ENCODE data around the gene DAGLA. TPM values are rescaled to one million over a fixed set of nuclear protein-coding genes. Genes with fewer than 3 reads are reported as not detected.

The DAGLA gene
- total and polyA plus RNA-seq, 2 of the 13 experiments (the other 11 are each of a cell fraction or from before 2014, with no cell fraction given): 2.6 to 3.9 TPM

DNA sequence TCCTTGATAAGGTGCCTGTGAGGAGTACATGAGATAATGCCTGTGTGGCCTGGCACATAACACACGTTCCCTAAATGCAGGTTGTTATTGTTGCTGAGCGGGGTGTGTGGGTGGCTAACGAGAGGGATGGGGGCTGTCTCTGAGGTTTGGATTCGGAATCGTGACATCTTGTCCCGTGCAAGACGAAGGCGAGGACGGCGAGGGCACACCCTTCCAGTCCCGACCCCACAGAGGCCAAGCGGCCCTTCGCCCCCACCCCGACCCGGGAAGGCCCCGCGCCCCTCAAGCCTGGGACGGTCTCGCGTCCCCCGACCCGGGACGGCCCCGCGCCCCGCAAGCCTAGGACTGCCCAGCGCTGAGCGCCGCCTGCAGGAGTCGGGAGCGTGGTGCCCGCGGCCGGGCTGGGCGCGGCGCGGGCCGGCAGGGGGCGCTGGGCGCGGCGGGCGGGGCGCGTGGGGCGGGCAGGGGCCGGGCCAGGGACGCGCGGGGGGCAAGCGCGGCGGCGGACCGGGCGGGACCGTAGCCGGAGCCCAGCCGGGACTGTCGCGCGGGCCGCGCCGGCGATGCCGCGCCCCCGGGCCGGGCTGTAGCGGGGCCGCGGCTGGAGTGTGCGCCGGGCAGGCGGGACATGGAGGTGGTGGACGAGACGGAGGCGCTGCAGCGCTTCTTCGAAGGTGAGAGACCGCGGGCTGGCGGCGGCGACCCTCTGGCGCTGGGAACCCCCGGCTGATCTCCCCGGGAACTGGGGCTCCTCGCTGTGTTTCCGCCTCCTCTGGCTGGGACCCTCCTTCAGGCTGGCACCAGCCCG is 72.1 kb downstream of the DAGLA start, which contains the start of gene MYRF (continued):
- TF ChIP-seq ZNF296 (CRISPR knock-in tag; conservative IDR thresholded peaks at IDR 0.05) (no peak), SIX1 (CRISPR knock-in tag; IDR thresholded peaks at IDR 0.05; ENCODE audit: borderline replicate concordance) (no peak), JUN (CRISPR knock-in tag; IDR thresholded peaks at IDR 0.05) (no peak), ZNF563 (CRISPR knock-in tag; IDR thresholded peaks at IDR 0.05) (0 out of 2 replicates have a peak, but pooled peaks have one; percentile 34), WIZ (CRISPR knock-in tag; IDR thresholded peaks at IDR 0.05) (no peak), MED13 (CRISPR knock-in tag; IDR thresholded peaks at IDR 0.05) (no peak), NR1H2 (CRISPR knock-in tag; IDR thresholded peaks at IDR 0.05; ENCODE audit: borderline replicate concordance, low read depth) (no peak), ZNF251 (CRISPR knock-in tag; IDR thresholded peaks at IDR 0.05) (no peak), ZNF83 (CRISPR knock-in tag; IDR thresholded peaks at IDR 0.05; ENCODE audit: borderline replicate concordance) (no peak), ZBTB20 (CRISPR knock-in tag; IDR thresholded peaks at IDR 0.05; ENCODE audit: borderline replicate concordance, low read depth) (no peak), ZNF280B (CRISPR knock-in tag; IDR thresholded peaks at IDR 0.05; ENCODE audit: borderline replicate concordance) (no peak), MEIS2 (CRISPR knock-in tag; IDR thresholded peaks at IDR 0.05) (no peak; the same call in 1 of the 2 replicates), RFX3 (CRISPR knock-in tag; IDR thresholded peaks at IDR 0.05) (no peak)
- TF ChIP-seq, protein P1, sequence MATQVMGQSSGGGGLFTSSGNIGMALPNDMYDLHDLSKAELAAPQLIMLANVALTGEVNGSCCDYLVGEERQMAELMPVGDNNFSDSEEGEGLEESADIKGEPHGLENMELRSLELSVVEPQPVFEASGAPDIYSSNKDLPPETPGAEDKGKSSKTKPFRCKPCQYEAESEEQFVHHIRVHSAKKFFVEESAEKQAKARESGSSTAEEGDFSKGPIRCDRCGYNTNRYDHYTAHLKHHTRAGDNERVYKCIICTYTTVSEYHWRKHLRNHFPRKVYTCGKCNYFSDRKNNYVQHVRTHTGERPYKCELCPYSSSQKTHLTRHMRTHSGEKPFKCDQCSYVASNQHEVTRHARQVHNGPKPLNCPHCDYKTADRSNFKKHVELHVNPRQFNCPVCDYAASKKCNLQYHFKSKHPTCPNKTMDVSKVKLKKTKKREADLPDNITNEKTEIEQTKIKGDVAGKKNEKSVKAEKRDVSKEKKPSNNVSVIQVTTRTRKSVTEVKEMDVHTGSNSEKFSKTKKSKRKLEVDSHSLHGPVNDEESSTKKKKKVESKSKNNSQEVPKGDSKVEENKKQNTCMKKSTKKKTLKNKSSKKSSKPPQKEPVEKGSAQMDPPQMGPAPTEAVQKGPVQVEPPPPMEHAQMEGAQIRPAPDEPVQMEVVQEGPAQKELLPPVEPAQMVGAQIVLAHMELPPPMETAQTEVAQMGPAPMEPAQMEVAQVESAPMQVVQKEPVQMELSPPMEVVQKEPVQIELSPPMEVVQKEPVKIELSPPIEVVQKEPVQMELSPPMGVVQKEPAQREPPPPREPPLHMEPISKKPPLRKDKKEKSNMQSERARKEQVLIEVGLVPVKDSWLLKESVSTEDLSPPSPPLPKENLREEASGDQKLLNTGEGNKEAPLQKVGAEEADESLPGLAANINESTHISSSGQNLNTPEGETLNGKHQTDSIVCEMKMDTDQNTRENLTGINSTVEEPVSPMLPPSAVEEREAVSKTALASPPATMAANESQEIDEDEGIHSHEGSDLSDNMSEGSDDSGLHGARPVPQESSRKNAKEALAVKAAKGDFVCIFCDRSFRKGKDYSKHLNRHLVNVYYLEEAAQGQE (IDR thresholded peaks at IDR 0.05; ENCODE audit: borderline replicate concordance in 1 of 2, low read depth in 1 of 2, low read length in 2 of 2): no peak
- TF ChIP-seq, protein P2, sequence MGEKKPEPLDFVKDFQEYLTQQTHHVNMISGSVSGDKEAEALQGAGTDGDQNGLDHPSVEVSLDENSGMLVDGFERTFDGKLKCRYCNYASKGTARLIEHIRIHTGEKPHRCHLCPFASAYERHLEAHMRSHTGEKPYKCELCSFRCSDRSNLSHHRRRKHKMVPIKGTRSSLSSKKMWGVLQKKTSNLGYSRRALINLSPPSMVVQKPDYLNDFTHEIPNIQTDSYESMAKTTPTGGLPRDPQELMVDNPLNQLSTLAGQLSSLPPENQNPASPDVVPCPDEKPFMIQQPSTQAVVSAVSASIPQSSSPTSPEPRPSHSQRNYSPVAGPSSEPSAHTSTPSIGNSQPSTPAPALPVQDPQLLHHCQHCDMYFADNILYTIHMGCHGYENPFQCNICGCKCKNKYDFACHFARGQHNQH (CRISPR knock-in tag; IDR thresholded peaks at IDR 0.05): no peak
- TF ChIP-seq, protein P3, sequence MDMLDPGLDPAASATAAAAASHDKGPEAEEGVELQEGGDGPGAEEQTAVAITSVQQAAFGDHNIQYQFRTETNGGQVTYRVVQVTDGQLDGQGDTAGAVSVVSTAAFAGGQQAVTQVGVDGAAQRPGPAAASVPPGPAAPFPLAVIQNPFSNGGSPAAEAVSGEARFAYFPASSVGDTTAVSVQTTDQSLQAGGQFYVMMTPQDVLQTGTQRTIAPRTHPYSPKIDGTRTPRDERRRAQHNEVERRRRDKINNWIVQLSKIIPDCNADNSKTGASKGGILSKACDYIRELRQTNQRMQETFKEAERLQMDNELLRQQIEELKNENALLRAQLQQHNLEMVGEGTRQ (IDR thresholded peaks at IDR 0.05; ENCODE audit: low read depth, low read length): no peak
- TF ChIP-seq, protein P3 (CRISPR knock-in tag; IDR thresholded peaks at IDR 0.05; ENCODE audit: borderline replicate concordance): no peak
